Esophagus squamous epithelium (tissue), 5 donors: ENCODE measurements around the gene TAF10. TPM values are rescaled to one million over a fixed set of nuclear protein-coding genes. Genes with fewer than 3 reads are reported as not detected.

Experiments used
- DNase-seq: peaks from one replicate; lab custom pipeline; 2025; lab: John Stamatoyannopoulos, UW
- H3K27ac ChIP-seq, 4 donors: fragments of 200-600 bp; sonication (generic); one replicate each; pipeline ENCODE4 v1.5.1; 2016 to 2019; ENCODE audit warnings: mild to moderate bottlenecking in 1 of 4
- H3K27me3 ChIP-seq, 4 donors: fragments of 200-600 bp; sonication (generic); 1 replicate in 3 of 4; 2 replicates in 1 of 4; pipeline versions ENCODE4 v1.5.1 to v1.6.0; 2017 to 2021; ENCODE audit warnings: antibody characterized with exemption in 1 of 4
- H3K36me3 ChIP-seq, 3 donors: fragments of 200-600 bp; sonication (generic); one replicate each; pipeline ENCODE4 v1.5.1; 2016 to 2019
- H3K4me1 ChIP-seq, 3 donors: fragments of 200-600 bp; sonication (generic); one replicate each; pipeline ENCODE4 v1.5.1; 2017 to 2019
- H3K4me3 ChIP-seq, 4 donors: fragments of 200-600 bp; sonication (generic); 1 replicate in 3 of 4; 2 replicates in 1 of 4; pipeline ENCODE4 v1.5.1; 2016 to 2019; ENCODE audit warnings: mild to moderate bottlenecking in 2 of 4, moderate library complexity in 1 of 4
- H3K9me3 ChIP-seq, 3 donors: fragments of 200-600 bp; sonication (generic); one replicate each; pipeline ENCODE4 v1.5.1; 2016 to 2019
- CTCF ChIP-seq, 6 experiments: fragments of 450-650 bp in 4 of 6; fragments of 200-600 bp in 2 of 6; sonication (generic) in 2 of 6; IDR thresholded peaks; one replicate each; pipeline ENCODE4 v1.5.1; 2016 to 2019; ENCODE audit warnings: antibody characterized with exemption in 6 of 6, mild to moderate bottlenecking in 4 of 6, moderate library complexity in 4 of 6
- POLR2A ChIP-seq, 4 donors: fragments of 450-650 bp; IDR thresholded peaks; one replicate each; pipeline ENCODE4 v1.6.1; 2017; ENCODE audit warnings: antibody characterized with exemption in 4 of 4, mild to moderate bottlenecking in 4 of 4, moderate library complexity in 3 of 4
- WGBS, 2 donors: methylation state at CpG; one replicate each; pipeline ENCODE4 v1.1.5; 2018; 5-methylcytosine and 5-hydroxymethylcytosine counted together
- intact Hi-C: fragments of 100-400 bp; cut with DNase I; formaldehyde crosslinking; loops from one replicate; pipeline ENCODE4 v1.15.0; 2022
- total RNA-seq, 4 donors: library from RNA; depleted of rRNA; stranded (reverse); fragments of >200 nt; gene quantifications; one replicate each; pipeline ENCODE4 v1.1.0, GENCODE V29; 2016
- donor health status: DM: yes; HTN: yes; CAD: no.

TAF10 gene
- total RNA-seq, 4 donors from 2014 or later, result 31.9 to 69.2 (median 48.6) TPM

- Histone ChIP-seq H3K27ac (no peak overlapping the region), H3K9me3 (no peaks in the 10 kb centered on the region), H3K36me3 (no peaks in the 10 kb centered on the region), H3K4me3 (no peak overlapping the region), H3K27me3 (peaks cover 0 to 63% (median 0%) of the 10 kb centered on the region in 4 donors), H3K4me1 (peaks cover 0 to 27% (median 0%) of the 10 kb centered on the region in 3 donors)
- WGBS, 2 donors, result 73 to 89% methylated on average over 2 of the region's 2 CpGs
- no peak for DNase-seq
- no peak for TF ChIP-seq POLR2A (IDR thresholded peaks at IDR 0.05)
- TF ChIP-seq CTCF (IDR thresholded peaks at IDR 0.05), result no peak
- intact Hi-C loops, result no loop called here
Measured at GRCh38 chr11:6653656-6654055, 41.6 kb upstream of the TAF10 start.

GRCh38 chr11:6653097-6653496 lies 41.1 kb upstream of the TAF10 start:
- no peaks in the 10 kb centered on the region for H3K9me3 ChIP-seq
- peaks cover 0 to 62% (median 0%) of the 10 kb centered on the region in 4 donors for H3K27me3 ChIP-seq
- no peak overlapping the region for H3K4me3 ChIP-seq
- H3K36me3 ChIP-seq, result no peaks in the 10 kb centered on the region
- H3K27ac ChIP-seq, result no peak overlapping the region
- TF ChIP-seq POLR2A (IDR thresholded peaks at IDR 0.05) (no peak), CTCF (IDR thresholded peaks at IDR 0.05) (no peak)
- 79 to 96% methylated on average over 1 of the region's 1 CpG for WGBS, 2 donors
- intact Hi-C loops, result no loop called here
- DNase-seq, result no peak
- H3K4me1 ChIP-seq, result peaks cover 0 to 33% (median 3%) of the 10 kb centered on the region in 3 donors

GRCh38 chr11:6652182-6652581 lies 40.2 kb upstream of the TAF10 start:
- H3K27me3 ChIP-seq, result peaks cover 0 to 56% (median 0%) of the 10 kb centered on the region in 4 donors
- H3K27ac ChIP-seq, result no peak overlapping the region
- 48 to 65% methylated on average over 3 of the region's 3 CpGs for WGBS, 2 donors
- H3K36me3 ChIP-seq, result no peaks in the 10 kb centered on the region
- peaks cover 0 to 42% (median 7%) of the 10 kb centered on the region in 3 donors for H3K4me1 ChIP-seq
- TF ChIP-seq POLR2A (IDR thresholded peaks at IDR 0.05), result no peak
- no peak for TF ChIP-seq CTCF (IDR thresholded peaks at IDR 0.05)
- no peak overlapping the region for H3K4me3 ChIP-seq
- no peak for DNase-seq
- intact Hi-C loops, result no loop called here
- H3K9me3 ChIP-seq, result no peaks in the 10 kb centered on the region

GRCh38 chr11:6650980-6651379 lies 39.0 kb upstream of the TAF10 start:
- H3K27me3 ChIP-seq, result peaks cover 0 to 44% (median 0%) of the 10 kb centered on the region in 4 donors
- TF ChIP-seq POLR2A (IDR thresholded peaks at IDR 0.05) (no peak), CTCF (IDR thresholded peaks at IDR 0.05) (no peak)
- intact Hi-C loops, result no loop called here
- peaks cover 10 to 48% (median 19%) of the 10 kb centered on the region in 3 donors for H3K4me1 ChIP-seq
- 48 to 76% methylated on average over 6 of the region's 6 CpGs for WGBS, 2 donors
- H3K27ac ChIP-seq, result no peak overlapping the region
- H3K9me3 ChIP-seq, result no peaks in the 10 kb centered on the region
- no peaks in the 10 kb centered on the region for H3K36me3 ChIP-seq
- H3K4me3 ChIP-seq, result no peak overlapping the region
- DNase-seq, result no peak

- Histone ChIP-seq H3K36me3 (no peaks in the 10 kb centered on the region), H3K27me3 (peaks cover 0 to 35% (median 0%) of the 10 kb centered on the region in 4 donors), H3K4me3 (no peak overlapping the region), H3K9me3 (no peaks in the 10 kb centered on the region), H3K27ac (no peak overlapping the region), H3K4me1 (peaks cover 15 to 52% (median 23%) of the 10 kb centered on the region in 3 donors)
- no peak for DNase-seq
- TF ChIP-seq POLR2A (IDR thresholded peaks at IDR 0.05) (no peak), CTCF (IDR thresholded peaks at IDR 0.05) (no peak)
- intact Hi-C loops, result no loop called here
Measured at GRCh38 chr11:6650104-6650503, 38.1 kb upstream of the TAF10 start.
